ENCODE measurements around the gene MCC. TPM values are rescaled to one million over a fixed set of nuclear protein-coding genes. Genes with fewer than 3 reads are reported as not detected.
"Not testable (repeated sequence)": the region's sequence is repeated elsewhere in the genome, so short reads cannot be mapped to it uniquely, and the experiment has no call there.

The MCC gene
- total RNA-seq, 1 donor from 2014 or later, result 47.9 TPM

- intact Hi-C loops (cut with DNase I), result no loop called here
- H3K4me3 ChIP-seq, result no peak overlapping the region
- peaks cover 0 to 24% of the 10 kb centered on the region in 2 donors for H3K36me3 ChIP-seq
- no peaks in the 10 kb centered on the region for H3K9me3 ChIP-seq
- H3K4me1 ChIP-seq, result no peaks in the 10 kb centered on the region
- TF ChIP-seq POLR2AphosphoS5 (IDR thresholded peaks at IDR 0.05; ENCODE audit: insufficient read depth in 1 of 2, low read depth in 1 of 2) (no peak), POLR2A (IDR thresholded peaks at IDR 0.05) (no peak)
- no peak overlapping the region for H3K27ac ChIP-seq
- peak in 1 of 2 donors; percentile 44 for DNase-seq (ENCODE audit: extremely low spot score in 2 of 2)
- no peaks in the 10 kb centered on the region for H3K27me3 ChIP-seq
Observed at GRCh38 chr5:113081881-113082546, 406.2 kb downstream of the MCC start.

GRCh38 chr5:113081091-113081839 lies 407.0 kb downstream of the MCC start:
- Histone ChIP-seq H3K27me3 (no peaks in the 10 kb centered on the region), H3K4me3 (no peak overlapping the region), H3K27ac (no peak overlapping the region), H3K9me3 (no peaks in the 10 kb centered on the region), H3K36me3 (peaks cover 0 to 24% of the 10 kb centered on the region in 2 donors), H3K4me1 (no peaks in the 10 kb centered on the region)
- no peak for TF ChIP-seq POLR2A (IDR thresholded peaks at IDR 0.05)
- no peak for TF ChIP-seq POLR2AphosphoS5 (IDR thresholded peaks at IDR 0.05; ENCODE audit: insufficient read depth in 1 of 2, low read depth in 1 of 2)
- no peak for TF ChIP-seq CTCF (IDR thresholded peaks at IDR 0.05)
- intact Hi-C loops (cut with DNase I), result no loop called here
- peak in 1 of 2 donors; percentile 25 for DNase-seq (ENCODE audit: extremely low spot score in 2 of 2)

- H3K4me1 ChIP-seq; H3K4me3 ChIP-seq; H3K9me3 ChIP-seq; intact Hi-C loops (cut with DNase I); H3K27me3 ChIP-seq; H3K27ac ChIP-seq; DNase-seq (ENCODE audit: extremely low spot score in 2 of 2): not testable (repeated sequence)
- H3K36me3 ChIP-seq, result peaks cover 0 to 12% of the 10 kb centered on the region in 2 donors
Observed at GRCh38 chr5:113076649-113077048, 411.6 kb downstream of the MCC start.

GRCh38 chr5:113075019-113075418 lies 413.2 kb downstream of the MCC start:
- DNase-seq (ENCODE audit: extremely low spot score in 2 of 2), result peak in 1 of 2 donors; percentile 56
- H3K27me3 ChIP-seq, result no peaks in the 10 kb centered on the region
- H3K4me1 ChIP-seq, result no peaks in the 10 kb centered on the region
- no peaks in the 10 kb centered on the region for H3K9me3 ChIP-seq
- TF ChIP-seq POLR2AphosphoS5 (IDR thresholded peaks at IDR 0.05; ENCODE audit: insufficient read depth in 1 of 2, low read depth in 1 of 2) (no peak), CTCF (IDR thresholded peaks at IDR 0.05) (no peak), POLR2A (IDR thresholded peaks at IDR 0.05) (no peak)
- no peak overlapping the region for H3K4me3 ChIP-seq
- peaks cover 0 to 11% of the 10 kb centered on the region in 2 donors for H3K36me3 ChIP-seq
- intact Hi-C loops (cut with DNase I), result no loop called here
- no peak overlapping the region for H3K27ac ChIP-seq

- H3K4me1 ChIP-seq; H3K4me3 ChIP-seq; H3K9me3 ChIP-seq; intact Hi-C loops (cut with DNase I); H3K27ac ChIP-seq; H3K27me3 ChIP-seq: not testable (repeated sequence)
- DNase-seq (ENCODE audit: extremely low spot score in 2 of 2), result peak in 1 of 2 donors; percentile 62
- H3K36me3 ChIP-seq, result peaks cover 0 to 11% of the 10 kb centered on the region in 2 donors
Observed at GRCh38 chr5:113073629-113074034, 414.6 kb downstream of the MCC start.

GRCh38 chr5:113071401-113071800 lies 416.9 kb downstream of the MCC start:
- DNase-seq (ENCODE audit: extremely low spot score in 2 of 2), result no peak
- Histone ChIP-seq H3K9me3 (no peaks in the 10 kb centered on the region), H3K27me3 (no peaks in the 10 kb centered on the region), H3K4me1 (no peaks in the 10 kb centered on the region), H3K27ac (no peak overlapping the region), H3K36me3 (peaks cover 0 to 11% of the 10 kb centered on the region in 2 donors), H3K4me3 (no peak overlapping the region)
- TF ChIP-seq POLR2A (IDR thresholded peaks at IDR 0.05) (no peak), POLR2AphosphoS5 (IDR thresholded peaks at IDR 0.05; ENCODE audit: insufficient read depth in 1 of 2, low read depth in 1 of 2) (no peak), CTCF (IDR thresholded peaks at IDR 0.05) (no peak)
- intact Hi-C loops (cut with DNase I), result no loop called here
